WI38 (cell line): ENCODE measurements around the gene LRRC74B.

Source experiments
- H3K4me3 ChIP-seq: 2 replicates; pipeline ENCODE4 v1.5.1; 2011; ENCODE audit warnings: low read depth, mild to moderate bottlenecking, control low read depth, low read length
- CTCF ChIP-seq: IDR thresholded peaks from 2 replicates; pipeline ENCODE4 v1.5.1; 2012; ENCODE audit warnings: low read depth, mild to moderate bottlenecking, control low read depth, low read length

Gene LRRC74B

GRCh38 chr22:21106000-21106399 is 60.3 kb downstream of the LRRC74B start:
- no peak for TF ChIP-seq CTCF
- H3K4me3 ChIP-seq: no peak overlapping the region

GRCh38 chr22:21108379-21109115 is 62.8 kb downstream of the LRRC74B start:
- no peak for TF ChIP-seq CTCF
- no peak overlapping the region for H3K4me3 ChIP-seq
